ENCODE data around the gene CENPU. TPM values are rescaled to one million over a fixed set of nuclear protein-coding genes. Genes with fewer than 3 reads are reported as not detected.

Gene CENPU
- total and polyA plus RNA-seq, 2 experiments from 2014 or later, result 88.3 to 186 TPM

DNA sequence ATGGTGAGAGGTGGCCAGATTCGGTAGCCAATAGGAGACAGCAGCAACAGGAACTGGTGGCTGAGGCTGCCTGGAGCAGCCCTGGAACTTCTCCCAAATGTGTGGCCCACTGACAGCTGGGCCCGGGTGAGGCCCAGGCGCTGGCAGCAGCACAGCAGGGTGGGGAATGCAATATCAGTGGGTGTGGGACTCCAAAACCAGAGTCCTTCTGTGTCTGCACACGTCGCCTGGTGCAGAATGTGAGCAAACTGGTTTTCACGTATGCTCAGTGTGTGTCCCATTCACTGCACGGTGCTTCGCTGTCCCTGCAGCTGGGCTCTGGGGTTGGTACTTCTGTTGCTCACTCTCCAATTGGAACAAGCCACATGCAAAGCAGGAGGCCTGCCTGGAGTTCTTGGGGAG is 14.4 kb upstream of the CENPU start (continued):
- TF ChIP-seq NANOG (IDR thresholded peaks at IDR 0.05; ENCODE audit: borderline replicate concordance) (no peak), JUNB (IDR thresholded peaks at IDR 0.05; ENCODE audit: unreplicated experiment) (no peak), EZH2 (IDR thresholded peaks at IDR 0.05; ENCODE audit: low read depth, unreplicated experiment) (no peak), STAT1 (IDR thresholded peaks at IDR 0.05; ENCODE audit: unreplicated experiment) (no peak), ZNF114 (CRISPR knock-in tag; IDR thresholded peaks at IDR 0.05) (no peak), POLR2AphosphoS5 (IDR thresholded peaks at IDR 0.05; ENCODE audit: low read depth) (no peak)
- TF ChIP-seq, protein P1, sequence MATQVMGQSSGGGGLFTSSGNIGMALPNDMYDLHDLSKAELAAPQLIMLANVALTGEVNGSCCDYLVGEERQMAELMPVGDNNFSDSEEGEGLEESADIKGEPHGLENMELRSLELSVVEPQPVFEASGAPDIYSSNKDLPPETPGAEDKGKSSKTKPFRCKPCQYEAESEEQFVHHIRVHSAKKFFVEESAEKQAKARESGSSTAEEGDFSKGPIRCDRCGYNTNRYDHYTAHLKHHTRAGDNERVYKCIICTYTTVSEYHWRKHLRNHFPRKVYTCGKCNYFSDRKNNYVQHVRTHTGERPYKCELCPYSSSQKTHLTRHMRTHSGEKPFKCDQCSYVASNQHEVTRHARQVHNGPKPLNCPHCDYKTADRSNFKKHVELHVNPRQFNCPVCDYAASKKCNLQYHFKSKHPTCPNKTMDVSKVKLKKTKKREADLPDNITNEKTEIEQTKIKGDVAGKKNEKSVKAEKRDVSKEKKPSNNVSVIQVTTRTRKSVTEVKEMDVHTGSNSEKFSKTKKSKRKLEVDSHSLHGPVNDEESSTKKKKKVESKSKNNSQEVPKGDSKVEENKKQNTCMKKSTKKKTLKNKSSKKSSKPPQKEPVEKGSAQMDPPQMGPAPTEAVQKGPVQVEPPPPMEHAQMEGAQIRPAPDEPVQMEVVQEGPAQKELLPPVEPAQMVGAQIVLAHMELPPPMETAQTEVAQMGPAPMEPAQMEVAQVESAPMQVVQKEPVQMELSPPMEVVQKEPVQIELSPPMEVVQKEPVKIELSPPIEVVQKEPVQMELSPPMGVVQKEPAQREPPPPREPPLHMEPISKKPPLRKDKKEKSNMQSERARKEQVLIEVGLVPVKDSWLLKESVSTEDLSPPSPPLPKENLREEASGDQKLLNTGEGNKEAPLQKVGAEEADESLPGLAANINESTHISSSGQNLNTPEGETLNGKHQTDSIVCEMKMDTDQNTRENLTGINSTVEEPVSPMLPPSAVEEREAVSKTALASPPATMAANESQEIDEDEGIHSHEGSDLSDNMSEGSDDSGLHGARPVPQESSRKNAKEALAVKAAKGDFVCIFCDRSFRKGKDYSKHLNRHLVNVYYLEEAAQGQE (IDR thresholded peaks at IDR 0.05; ENCODE audit: unreplicated experiment), result no peak
- TF ChIP-seq, protein P2, sequence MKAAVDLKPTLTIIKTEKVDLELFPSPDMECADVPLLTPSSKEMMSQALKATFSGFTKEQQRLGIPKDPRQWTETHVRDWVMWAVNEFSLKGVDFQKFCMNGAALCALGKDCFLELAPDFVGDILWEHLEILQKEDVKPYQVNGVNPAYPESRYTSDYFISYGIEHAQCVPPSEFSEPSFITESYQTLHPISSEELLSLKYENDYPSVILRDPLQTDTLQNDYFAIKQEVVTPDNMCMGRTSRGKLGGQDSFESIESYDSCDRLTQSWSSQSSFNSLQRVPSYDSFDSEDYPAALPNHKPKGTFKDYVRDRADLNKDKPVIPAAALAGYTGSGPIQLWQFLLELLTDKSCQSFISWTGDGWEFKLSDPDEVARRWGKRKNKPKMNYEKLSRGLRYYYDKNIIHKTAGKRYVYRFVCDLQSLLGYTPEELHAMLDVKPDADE (IDR thresholded peaks at IDR 0.05), result no peak

DNA sequence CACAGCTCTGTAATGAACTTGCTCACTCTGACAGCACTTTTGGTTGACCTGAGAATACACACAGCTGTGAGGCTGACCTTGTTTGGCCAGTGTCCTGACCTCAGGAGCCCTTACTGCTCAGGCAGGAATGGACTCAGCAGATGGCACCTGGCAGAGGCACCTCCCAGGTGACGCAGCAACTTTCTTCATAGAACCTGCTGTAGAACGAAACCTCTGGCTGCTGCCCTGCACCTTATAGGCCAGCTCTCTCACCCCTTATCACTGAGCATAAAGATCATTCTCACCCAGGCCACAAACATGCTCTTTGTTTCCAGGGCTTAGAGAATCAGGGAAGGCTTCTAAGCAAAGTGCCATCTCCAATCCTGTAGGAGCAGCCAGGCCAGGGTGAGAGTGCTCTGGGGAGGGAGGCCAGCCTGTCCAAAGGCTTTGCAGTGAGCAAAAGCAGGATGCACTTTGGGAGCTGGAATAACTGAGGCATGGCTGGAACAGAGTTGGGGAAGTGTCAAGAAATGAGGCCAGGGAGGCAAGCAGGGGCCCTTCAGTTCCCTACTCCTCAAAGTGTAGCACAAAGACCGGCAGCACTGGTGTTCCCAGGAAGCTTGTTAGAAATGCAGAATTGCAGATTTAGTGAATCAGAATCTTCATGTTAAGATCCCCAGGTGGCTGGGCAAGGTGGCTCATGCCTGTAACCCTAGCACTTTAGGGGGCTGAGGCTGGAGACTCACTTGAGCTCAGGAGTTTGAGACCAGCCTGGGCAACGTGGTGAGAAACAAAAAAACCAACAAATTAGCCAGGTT is 13.3 kb upstream of the CENPU start:
- peak overlapping the region; percentile 39 for H3K4me2 ChIP-seq
- Mint-ChIP-seq H3K4me3 (no peak overlapping the region), H3K9me3 (peaks cover 4% of the 10 kb centered on the region), H3K36me3 (ENCODE audit: low read depth) (peaks cover 2% of the 10 kb centered on the region; the same call in 2 of the 3 replicates), H3K27me3 (ENCODE audit: insufficient read depth, low read depth, poor library complexity) (peaks cover 14% of the 10 kb centered on the region), H3K4me1 (peaks cover 49% of the 10 kb centered on the region), H3K27ac (peak overlapping the region; percentile 87)
- H2AFZ ChIP-seq, result peak overlapping the region; percentile 76; the same call in 1 of the 2 replicates
- H3K27ac ChIP-seq (ENCODE audit: low read depth), result no peak overlapping the region
- no peak overlapping the region for H3K4me3 ChIP-seq
- H3F3A ChIP-seq (replicated peaks; ENCODE audit: low read depth), result no peaks in the 10 kb centered on the region
- DNase-seq (ENCODE audit: low spot score), result peak; percentile 20
- H4K20me1 ChIP-seq (replicated peaks; ENCODE audit: insufficient read depth), result no peaks in the 10 kb centered on the region
- H3K79me2 ChIP-seq (replicated peaks; ENCODE audit: insufficient read depth), result no peaks in the 10 kb centered on the region
- no peak for TF ChIP-seq NANOG (IDR thresholded peaks at IDR 0.05; ENCODE audit: borderline replicate concordance)
- TF ChIP-seq CREB1 (CRISPR knock-in tag; IDR thresholded peaks at IDR 0.05; ENCODE audit: low read depth), result no peak
- TF ChIP-seq STAT1 (IDR thresholded peaks at IDR 0.05; ENCODE audit: unreplicated experiment), result no peak
- no peak for TF ChIP-seq POLR2AphosphoS5 (IDR thresholded peaks at IDR 0.05; ENCODE audit: low read depth)
- TF ChIP-seq, protein P2 (IDR thresholded peaks at IDR 0.05), result no peak
- no peak for TF ChIP-seq ZNF114 (CRISPR knock-in tag; IDR thresholded peaks at IDR 0.05)
- TF ChIP-seq EZH2 (IDR thresholded peaks at IDR 0.05; ENCODE audit: low read depth, unreplicated experiment), result no peak
- TF ChIP-seq, protein P1 (IDR thresholded peaks at IDR 0.05; ENCODE audit: unreplicated experiment), result no peak
- TF ChIP-seq EZH2phosphoT487 (IDR thresholded peaks at IDR 0.05; ENCODE audit: unreplicated experiment), result no peak
- ATAC-seq, result peak; percentile 29
- H3K4me1 ChIP-seq (ENCODE audit: insufficient read depth), result peaks cover 33% of the 10 kb centered on the region
- H3K27me3 ChIP-seq (ENCODE audit: insufficient read depth), result no peaks in the 10 kb centered on the region
- H3K36me3 ChIP-seq (ENCODE audit: insufficient read depth), result no peaks in the 10 kb centered on the region
- no peaks in the 10 kb centered on the region for H3K9me2 ChIP-seq (ENCODE audit: insufficient read depth)

All from GM23338 (cell line).